GM12891 (cell line): ENCODE measurements around the gene YPEL4.

Source experiments
- PAX5 ChIP-seq: IDR thresholded peaks from 2 replicates; pipeline ENCODE4 v1.6.1; 2011; ENCODE audit warnings: low read length, moderate library complexity, mild to moderate bottlenecking; ENCODE audit not compliant: insufficient read depth, severe bottlenecking
- POLR2A ChIP-seq: IDR thresholded peaks from 2 replicates; pipeline ENCODE4 v1.6.1; 2011; ENCODE audit warnings: low read depth, low read length, control low read depth
- POLR2AphosphoS5 ChIP-seq: IDR thresholded peaks from 2 replicates; pipeline ENCODE4 v1.6.1; 2011; ENCODE audit warnings: low read depth, low read length, control low read depth
- POU2F2 ChIP-seq: IDR thresholded peaks from 2 replicates; pipeline ENCODE4 v1.6.1; 2011; ENCODE audit warnings: low read depth, mild to moderate bottlenecking, control low read depth, low read length, moderate library complexity
- SPI1 ChIP-seq: IDR thresholded peaks from 2 replicates; pipeline ENCODE4 v1.6.1; 2011; ENCODE audit warnings: low read depth, low read length, control low read depth
- TAF1 ChIP-seq: IDR thresholded peaks from 2 replicates; pipeline ENCODE4 v1.6.1; 2011; ENCODE audit warnings: low read depth, low read length, control low read depth

DNA sequence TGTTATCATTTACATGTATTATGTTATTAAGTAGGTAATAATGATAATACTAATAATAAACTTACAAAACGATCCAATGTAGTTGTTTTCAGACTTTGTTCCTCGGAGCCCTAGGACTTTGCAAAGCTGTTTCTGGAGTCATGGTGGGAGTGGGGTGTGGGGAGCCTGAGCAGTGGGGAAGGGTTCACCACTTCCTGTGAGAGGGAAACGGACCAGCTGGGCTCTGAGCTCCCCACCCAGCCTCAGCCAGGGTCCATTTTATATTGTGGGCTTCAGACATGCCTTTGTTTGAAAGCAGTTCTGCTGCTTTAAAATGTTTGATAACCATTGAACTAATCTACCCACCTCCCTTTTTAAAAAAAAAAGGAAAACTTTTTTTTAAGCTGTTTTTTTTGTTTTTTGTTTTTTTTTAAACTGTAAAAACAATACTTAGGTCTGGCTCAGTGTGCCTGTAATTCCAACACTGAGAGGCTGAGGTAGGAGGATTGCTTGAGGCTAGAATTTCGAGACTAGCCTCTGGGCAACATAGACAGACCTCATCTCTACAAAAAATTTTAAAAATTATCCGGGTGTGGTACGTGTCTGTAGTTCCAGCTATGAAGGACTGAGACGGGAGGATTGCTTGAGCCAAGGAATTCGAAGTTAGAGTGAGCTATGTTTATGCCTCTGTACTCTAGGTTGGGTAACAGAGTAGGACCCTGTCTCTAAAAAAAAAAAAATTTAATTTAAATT, 45.2 kb downstream of the YPEL4 start:
- TF ChIP-seq TAF1 (no peak), POLR2AphosphoS5 (no peak), POU2F2 (no peak), POLR2A (no peak), PAX5 (no peak), SPI1 (no peak)
